SK-N-SH treated with all-trans-retinoic acid at 6 μM for 48 hours (cell line): ENCODE results near the gene DAGLB.

Experiments used
- RARB ChIP-seq: fragments of 250-450 bp; sonication (Bioruptor Pico); IDR thresholded peaks from 2 replicates; pipeline ENCODE4 v1.8.0; 2021; ENCODE audit warnings: mild to moderate bottlenecking, moderate library complexity
- ZC3H10 ChIP-seq: fragments of 250-450 bp; sonication (Bioruptor Pico); IDR thresholded peaks from 2 replicates; pipeline ENCODE4 v1.5.1; 2021; ENCODE audit warnings: mild to moderate bottlenecking, moderate library complexity
- ZFP3 ChIP-seq: fragments of 250-450 bp; sonication (Bioruptor Pico); IDR thresholded peaks from 2 replicates; pipeline ENCODE4 v1.5.0; 2020; ENCODE audit warnings: mild to moderate bottlenecking, moderate library complexity
- ZNF70 ChIP-seq: fragments of 450-650 bp; formaldehyde crosslinking; IDR thresholded peaks from 2 replicates; pipeline ENCODE4 v1.5.0; 2020; ENCODE audit warnings: mild to moderate bottlenecking, moderate library complexity
- TF ChIP-seq, protein P1 (sequence below): fragments of 250-450 bp; sonication (Bioruptor Pico); IDR thresholded peaks from 2 replicates; pipeline ENCODE4 v1.8.0; 2020; ENCODE audit warnings: mild to moderate bottlenecking, moderate library complexity, borderline replicate concordance
- TF ChIP-seq, protein P2 (sequence below): fragments of 250-450 bp; sonication (Bioruptor Pico); IDR thresholded peaks from 2 replicates; pipeline ENCODE4 v1.8.0; 2021; ENCODE audit warnings: low read depth, mild to moderate bottlenecking, moderate library complexity, borderline replicate concordance
- TF ChIP-seq, protein P3 (sequence below): fragments of 250-450 bp; sonication (Bioruptor Pico); IDR thresholded peaks from 2 replicates; pipeline ENCODE4 v1.5.0; 2020; ENCODE audit warnings: mild to moderate bottlenecking, moderate library complexity
- TF ChIP-seq, protein P4 (sequence below): fragments of 250-450 bp; sonication (Bioruptor Pico); IDR thresholded peaks from 2 replicates; pipeline ENCODE4 v1.5.1; 2021; ENCODE audit warnings: mild to moderate bottlenecking, moderate library complexity

DNA sequence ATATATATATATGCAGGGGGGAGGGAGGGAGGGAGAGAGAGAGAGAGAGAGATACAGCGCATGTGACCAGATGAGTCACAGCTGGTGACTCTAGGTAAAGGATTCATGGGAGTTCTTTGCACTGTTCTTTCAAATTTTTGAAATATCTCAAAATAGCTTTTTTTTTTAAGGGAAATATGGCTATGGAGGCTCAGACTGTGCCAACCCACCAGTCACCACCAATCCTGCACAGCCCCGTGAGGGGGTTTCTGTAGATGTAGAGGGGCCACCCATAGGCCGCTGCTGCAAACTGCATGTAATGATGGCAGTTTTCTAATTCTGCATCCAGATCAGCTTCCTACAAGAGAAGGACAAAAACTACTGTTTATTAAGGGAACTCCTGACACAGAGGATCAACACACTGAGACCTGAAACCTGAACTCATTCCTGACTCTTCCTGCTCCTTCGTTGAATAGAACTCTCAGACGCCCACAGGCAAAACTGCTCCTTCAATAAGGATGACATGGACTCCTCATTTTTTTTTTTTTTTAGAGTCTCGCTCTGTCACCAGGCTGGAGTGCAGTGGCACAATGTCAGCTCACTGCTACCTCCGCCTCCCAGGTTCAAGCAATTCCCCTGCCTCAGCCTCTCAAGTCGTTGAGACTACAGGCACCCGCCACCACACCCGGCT, 17.3 kb downstream of the DAGLB start:
- no peak for TF ChIP-seq ZNF70 (CRISPR knock-in tag)
- no peak for TF ChIP-seq ZC3H10 (CRISPR knock-in tag)
- TF ChIP-seq, protein P1, sequence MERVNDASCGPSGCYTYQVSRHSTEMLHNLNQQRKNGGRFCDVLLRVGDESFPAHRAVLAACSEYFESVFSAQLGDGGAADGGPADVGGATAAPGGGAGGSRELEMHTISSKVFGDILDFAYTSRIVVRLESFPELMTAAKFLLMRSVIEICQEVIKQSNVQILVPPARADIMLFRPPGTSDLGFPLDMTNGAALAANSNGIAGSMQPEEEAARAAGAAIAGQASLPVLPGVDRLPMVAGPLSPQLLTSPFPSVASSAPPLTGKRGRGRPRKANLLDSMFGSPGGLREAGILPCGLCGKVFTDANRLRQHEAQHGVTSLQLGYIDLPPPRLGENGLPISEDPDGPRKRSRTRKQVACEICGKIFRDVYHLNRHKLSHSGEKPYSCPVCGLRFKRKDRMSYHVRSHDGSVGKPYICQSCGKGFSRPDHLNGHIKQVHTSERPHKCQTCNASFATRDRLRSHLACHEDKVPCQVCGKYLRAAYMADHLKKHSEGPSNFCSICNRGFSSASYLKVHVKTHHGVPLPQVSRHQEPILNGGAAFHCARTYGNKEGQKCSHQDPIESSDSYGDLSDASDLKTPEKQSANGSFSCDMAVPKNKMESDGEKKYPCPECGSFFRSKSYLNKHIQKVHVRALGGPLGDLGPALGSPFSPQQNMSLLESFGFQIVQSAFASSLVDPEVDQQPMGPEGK: no peak
- TF ChIP-seq, protein P2, sequence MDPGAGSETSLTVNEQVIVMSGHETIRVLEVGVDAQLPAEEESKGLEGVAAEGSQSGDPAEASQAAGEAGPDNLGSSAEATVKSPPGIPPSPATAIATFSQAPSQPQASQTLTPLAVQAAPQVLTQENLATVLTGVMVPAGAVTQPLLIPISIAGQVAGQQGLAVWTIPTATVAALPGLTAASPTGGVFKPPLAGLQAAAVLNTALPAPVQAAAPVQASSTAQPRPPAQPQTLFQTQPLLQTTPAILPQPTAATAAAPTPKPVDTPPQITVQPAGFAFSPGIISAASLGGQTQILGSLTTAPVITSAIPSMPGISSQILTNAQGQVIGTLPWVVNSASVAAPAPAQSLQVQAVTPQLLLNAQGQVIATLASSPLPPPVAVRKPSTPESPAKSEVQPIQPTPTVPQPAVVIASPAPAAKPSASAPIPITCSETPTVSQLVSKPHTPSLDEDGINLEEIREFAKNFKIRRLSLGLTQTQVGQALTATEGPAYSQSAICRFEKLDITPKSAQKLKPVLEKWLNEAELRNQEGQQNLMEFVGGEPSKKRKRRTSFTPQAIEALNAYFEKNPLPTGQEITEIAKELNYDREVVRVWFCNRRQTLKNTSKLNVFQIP (CRISPR knock-in tag): no peak
- TF ChIP-seq ZFP3 (CRISPR knock-in tag): no peak
- TF ChIP-seq, protein P3, sequence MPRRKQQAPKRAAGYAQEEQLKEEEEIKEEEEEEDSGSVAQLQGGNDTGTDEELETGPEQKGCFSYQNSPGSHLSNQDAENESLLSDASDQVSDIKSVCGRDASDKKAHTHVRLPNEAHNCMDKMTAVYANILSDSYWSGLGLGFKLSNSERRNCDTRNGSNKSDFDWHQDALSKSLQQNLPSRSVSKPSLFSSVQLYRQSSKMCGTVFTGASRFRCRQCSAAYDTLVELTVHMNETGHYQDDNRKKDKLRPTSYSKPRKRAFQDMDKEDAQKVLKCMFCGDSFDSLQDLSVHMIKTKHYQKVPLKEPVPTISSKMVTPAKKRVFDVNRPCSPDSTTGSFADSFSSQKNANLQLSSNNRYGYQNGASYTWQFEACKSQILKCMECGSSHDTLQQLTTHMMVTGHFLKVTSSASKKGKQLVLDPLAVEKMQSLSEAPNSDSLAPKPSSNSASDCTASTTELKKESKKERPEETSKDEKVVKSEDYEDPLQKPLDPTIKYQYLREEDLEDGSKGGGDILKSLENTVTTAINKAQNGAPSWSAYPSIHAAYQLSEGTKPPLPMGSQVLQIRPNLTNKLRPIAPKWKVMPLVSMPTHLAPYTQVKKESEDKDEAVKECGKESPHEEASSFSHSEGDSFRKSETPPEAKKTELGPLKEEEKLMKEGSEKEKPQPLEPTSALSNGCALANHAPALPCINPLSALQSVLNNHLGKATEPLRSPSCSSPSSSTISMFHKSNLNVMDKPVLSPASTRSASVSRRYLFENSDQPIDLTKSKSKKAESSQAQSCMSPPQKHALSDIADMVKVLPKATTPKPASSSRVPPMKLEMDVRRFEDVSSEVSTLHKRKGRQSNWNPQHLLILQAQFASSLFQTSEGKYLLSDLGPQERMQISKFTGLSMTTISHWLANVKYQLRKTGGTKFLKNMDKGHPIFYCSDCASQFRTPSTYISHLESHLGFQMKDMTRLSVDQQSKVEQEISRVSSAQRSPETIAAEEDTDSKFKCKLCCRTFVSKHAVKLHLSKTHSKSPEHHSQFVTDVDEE (CRISPR knock-in tag): no peak
- TF ChIP-seq, protein P4, sequence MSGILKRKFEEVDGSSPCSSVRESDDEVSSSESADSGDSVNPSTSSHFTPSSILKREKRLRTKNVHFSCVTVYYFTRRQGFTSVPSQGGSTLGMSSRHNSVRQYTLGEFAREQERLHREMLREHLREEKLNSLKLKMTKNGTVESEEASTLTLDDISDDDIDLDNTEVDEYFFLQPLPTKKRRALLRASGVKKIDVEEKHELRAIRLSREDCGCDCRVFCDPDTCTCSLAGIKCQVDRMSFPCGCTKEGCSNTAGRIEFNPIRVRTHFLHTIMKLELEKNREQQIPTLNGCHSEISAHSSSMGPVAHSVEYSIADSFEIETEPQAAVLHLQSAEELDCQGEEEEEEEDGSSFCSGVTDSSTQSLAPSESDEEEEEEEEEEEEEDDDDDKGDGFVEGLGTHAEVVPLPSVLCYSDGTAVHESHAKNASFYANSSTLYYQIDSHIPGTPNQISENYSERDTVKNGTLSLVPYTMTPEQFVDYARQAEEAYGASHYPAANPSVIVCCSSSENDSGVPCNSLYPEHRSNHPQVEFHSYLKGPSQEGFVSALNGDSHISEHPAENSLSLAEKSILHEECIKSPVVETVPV: no peak
- no peak for TF ChIP-seq RARB (CRISPR knock-in tag)
